Forelimb muscle (tissue), 1 donor: ENCODE results near the gene HLF. TPM values are rescaled to one million over a fixed set of nuclear protein-coding genes. Genes with fewer than 3 reads are reported as not detected.
"Not testable (repeated sequence)": the region's sequence is repeated elsewhere in the genome, so short reads cannot be mapped to it uniquely, and the experiment has no call there.

Source experiments
- DNase-seq: peaks from one replicate; pipeline ENCODE4 v3.0.0-alpha.2; 2013; ENCODE audit warnings: low read depth
- polyA plus RNA-seq: library from polyadenylated mRNA; unstranded; fragments of 120-200 nt; gene quantifications from one replicate; pipeline ENCODE4 v1.2.1, GENCODE V29; 2013; ENCODE audit not compliant: insufficient read length

Gene HLF
- polyA plus RNA-seq, 1 donor, result 4.9 TPM

GRCh38 chr17:55327225-55328088, 62.7 kb downstream of the HLF start:
- no peak for DNase-seq

GRCh38 chr17:55328514-55328913, 63.8 kb downstream of the HLF start:
- DNase-seq, result not testable (repeated sequence)

- no peak for DNase-seq
Measured at GRCh38 chr17:55330344-55330933, 65.7 kb downstream of the HLF start.

- DNase-seq, result no peak
Measured at GRCh38 chr17:55332296-55333041, 67.7 kb downstream of the HLF start.

- DNase-seq, result no peak
Measured at GRCh38 chr17:55334285-55334684, 69.5 kb downstream of the HLF start.

GRCh38 chr17:55334881-55335540, 70.3 kb downstream of the HLF start:
- DNase-seq, result no peak

- DNase-seq, result no peak
Measured at GRCh38 chr17:55335625-55336024, 70.9 kb downstream of the HLF start.

- no peak for DNase-seq
Measured at GRCh38 chr17:55336426-55336825, 71.7 kb downstream of the HLF start.

GRCh38 chr17:55340176-55340575, 75.4 kb downstream of the HLF start:
- DNase-seq, result no peak

GRCh38 chr17:55340686-55341085, 75.9 kb downstream of the HLF start:
- DNase-seq, result no peak

- no peak for DNase-seq
Measured at GRCh38 chr17:55341432-55341831, 76.7 kb downstream of the HLF start.

- no peak for DNase-seq
Measured at GRCh38 chr17:55342800-55343585, 78.2 kb downstream of the HLF start.

GRCh38 chr17:55343900-55344513, 79.2 kb downstream of the HLF start:
- DNase-seq, result no peak

GRCh38 chr17:55344514-55344997, 79.8 kb downstream of the HLF start:
- no peak for DNase-seq

GRCh38 chr17:55345132-55345531, 80.4 kb downstream of the HLF start:
- no peak for DNase-seq

GRCh38 chr17:55346658-55347057, 81.9 kb downstream of the HLF start:
- no peak for DNase-seq

- no peak for DNase-seq
Measured at GRCh38 chr17:55347341-55347740, 82.6 kb downstream of the HLF start.

- DNase-seq, result no peak
Measured at GRCh38 chr17:55348749-55349354, 84.1 kb downstream of the HLF start.

- DNase-seq, result no peak
Measured at GRCh38 chr17:55350825-55351205, 86.1 kb downstream of the HLF start.

- no peak for DNase-seq
Measured at GRCh38 chr17:55351226-55351625, 86.5 kb downstream of the HLF start.
